Neuronal stem cell (in vitro differentiated cells): Measurements from ENCODE around the gene LRMDA.

Source experiments
- DNase-seq: peaks from one replicate; pipeline ENCODE4 v3.0.0-alpha.2; 2013; ENCODE audit warnings: low spot score
- H2AFZ ChIP-seq: one replicate; pipeline ENCODE4 v1.6.1; 2013; ENCODE audit warnings: mild to moderate bottlenecking, low read length, inconsistent platforms
- H2AK5ac ChIP-seq: 2 replicates; pipeline ENCODE4 v1.6.1; 2013; ENCODE audit warnings: low read depth, mild to moderate bottlenecking, inconsistent platforms, low read length, moderate library complexity, mixed read lengths
- H2BK120ac ChIP-seq: 2 replicates; pipeline ENCODE4 v1.6.1; 2013; ENCODE audit warnings: low read depth, mild to moderate bottlenecking, inconsistent platforms, low read length, moderate library complexity, mixed read lengths
- H2BK12ac ChIP-seq: one replicate; pipeline ENCODE4 v1.6.1; 2013; ENCODE audit warnings: low read length, inconsistent platforms
- H2BK15ac ChIP-seq: 2 replicates; pipeline ENCODE4 v1.6.1; 2013; ENCODE audit warnings: mild to moderate bottlenecking, low read length, inconsistent platforms, mixed read lengths
- H2BK5ac ChIP-seq: one replicate; pipeline ENCODE4 v1.6.1; 2013; ENCODE audit warnings: inconsistent platforms, mild to moderate bottlenecking, low read length, moderate library complexity
- H3K14ac ChIP-seq: one replicate; pipeline ENCODE4 v1.6.1; 2013; ENCODE audit warnings: low read length, inconsistent platforms
- H3K18ac ChIP-seq: 2 replicates; pipeline ENCODE4 v1.6.1; 2013; ENCODE audit warnings: low read length, inconsistent platforms
- H3K23ac ChIP-seq: 2 replicates; pipeline ENCODE4 v1.6.1; 2013; ENCODE audit warnings: low read depth, mild to moderate bottlenecking, mixed read lengths, low read length, inconsistent platforms; ENCODE audit not compliant: poor library complexity
- H3K27ac ChIP-seq: replicated peaks from 3 replicates; pipeline ENCODE4 v1.5.1; 2013; ENCODE audit warnings: low read length, inconsistent platforms
- H3K27me3 ChIP-seq, 3 experiments: 2 replicates each; pipeline ENCODE4 v1.6.1; 2013; ENCODE audit warnings: low read length in 3 of 3, mild to moderate bottlenecking in 2 of 3, inconsistent platforms in 1 of 3, low read depth in 1 of 3, mixed read lengths in 1 of 3, moderate library complexity in 1 of 3; ENCODE audit not compliant: control insufficient read depth in 3 of 3, insufficient read depth in 3 of 3
- H3K36me3 ChIP-seq, 2 donors: replicated peaks in 1 of 2; 2 replicates each; pipeline ENCODE4 v1.6.1; 2013; ENCODE audit warnings: low read length in 2 of 2; ENCODE audit not compliant: control insufficient read depth in 2 of 2, insufficient read depth in 2 of 2
- H3K4ac ChIP-seq: 2 replicates; pipeline ENCODE4 v1.6.1; 2013; ENCODE audit warnings: inconsistent platforms, mild to moderate bottlenecking, low read length, moderate library complexity
- H3K4me1 ChIP-seq, 2 donors: 1 replicate in 1 of 2; 2 replicates in 1 of 2; pipeline ENCODE4 v1.6.1; 2013; ENCODE audit warnings: low read length in 2 of 2, low read depth in 1 of 2; ENCODE audit not compliant: control insufficient read depth in 2 of 2, insufficient read depth in 1 of 2
- H3K4me2 ChIP-seq: one replicate; pipeline ENCODE4 v1.6.1; 2013; ENCODE audit warnings: mild to moderate bottlenecking, low read length, inconsistent platforms; ENCODE audit not compliant: insufficient read depth, poor library complexity, severe bottlenecking
- H3K4me3 ChIP-seq, 2 donors: 2 replicates each; pipeline ENCODE4 v1.5.1; 2013; ENCODE audit warnings: low read length in 2 of 2, mild to moderate bottlenecking in 2 of 2, inconsistent platforms in 1 of 2, moderate library complexity in 1 of 2
- H3K79me1 ChIP-seq: one replicate; pipeline ENCODE4 v1.6.1; 2013; ENCODE audit warnings: low read depth, mild to moderate bottlenecking, inconsistent platforms, low read length, moderate library complexity
- H3K9ac ChIP-seq: one replicate; pipeline ENCODE4 v1.6.1; 2013; ENCODE audit warnings: mild to moderate bottlenecking, low read depth, low read length, inconsistent platforms; ENCODE audit not compliant: poor library complexity
- H3K9me3 ChIP-seq, 2 donors: replicated peaks in 1 of 2; 2 replicates each; pipeline versions ENCODE3 to v1.6.1; 2013; ENCODE audit warnings: low read length in 2 of 2, mild to moderate bottlenecking in 2 of 2, inconsistent platforms in 1 of 2, low read depth in 1 of 2, mixed read lengths in 1 of 2, moderate library complexity in 1 of 2; ENCODE audit not compliant: control insufficient read depth in 2 of 2, insufficient read depth in 1 of 2
- H4K8ac ChIP-seq: one replicate; pipeline ENCODE4 v1.6.1; 2013; ENCODE audit warnings: low read depth, mild to moderate bottlenecking, inconsistent platforms, low read length, moderate library complexity
- H4K91ac ChIP-seq: one replicate; pipeline ENCODE4 v1.6.1; 2013; ENCODE audit warnings: low read length, low read depth, mild to moderate bottlenecking, inconsistent platforms; ENCODE audit not compliant: poor library complexity
- WGBS, 2 donors: extraction: QIAGEN DNeasy Blood & Tissue Kit; methylation state at CpG; one replicate each; pipeline ENCODE4 v1.1.7; 2013; ENCODE audit warnings: missing lambda C conversion rate in 2 of 2, mixed read lengths in 1 of 2; ENCODE audit not compliant: insufficient read length in 2 of 2, insufficient replicate concordance in 1 of 2; ENCODE audit errors: extremely low coverage in 2 of 2; 5-methylcytosine and 5-hydroxymethylcytosine counted together

LRMDA gene

GRCh38 chr10:76487582-76487981 is 1056.2 kb downstream of the LRMDA start:
- Histone ChIP-seq H3K23ac (no peak overlapping the region), H2AFZ (no peak overlapping the region), H3K4ac (no peak overlapping the region), H3K36me3 (no peaks in the 10 kb centered on the region), H3K27me3 (no peaks in the 10 kb centered on the region), H2BK120ac (no peak overlapping the region), H2BK5ac (no peak overlapping the region), H3K9me3 (peaks cover 0 to 2% of the 10 kb centered on the region in 2 donors), H3K27ac (no peak overlapping the region), H3K9ac (no peak overlapping the region), H3K79me1 (no peaks in the 10 kb centered on the region), H3K4me2 (no peak overlapping the region), H3K4me3 (no peak overlapping the region), H2AK5ac (no peak overlapping the region), H3K14ac (no peak overlapping the region), H2BK15ac (no peak overlapping the region), H2BK12ac (no peak overlapping the region), H3K18ac (no peak overlapping the region), H4K8ac (no peak overlapping the region), H4K91ac (no peak overlapping the region), H3K4me1 (no peaks in the 10 kb centered on the region)
- no CpG with 5 or more reads among the region's 1 CpG for WGBS, 2 donors
- DNase-seq, result no peak

DNA sequence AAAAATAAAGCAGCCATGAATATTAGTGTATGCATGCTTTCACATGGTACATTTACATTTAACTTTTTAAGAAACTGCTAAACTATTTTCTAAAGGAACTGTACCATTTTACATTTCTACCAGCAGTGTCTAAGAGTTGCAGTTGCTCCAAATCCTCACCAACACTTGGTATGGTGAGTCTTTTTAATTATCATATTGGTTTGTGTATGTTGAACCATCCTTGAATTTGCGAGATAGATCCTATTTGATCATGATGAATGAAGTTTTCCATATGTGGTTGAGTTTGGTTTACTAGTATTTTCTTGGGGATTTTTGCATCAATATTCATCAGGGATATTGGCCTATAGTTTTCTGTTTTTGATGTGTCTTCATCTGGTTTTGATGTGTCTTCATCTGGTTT is 1057.2 kb downstream of the LRMDA start:
- DNase-seq, result no peak
- no peak overlapping the region for H3K27ac ChIP-seq
- no peak overlapping the region for H4K8ac ChIP-seq
- H3K14ac ChIP-seq, result no peak overlapping the region
- H3K23ac ChIP-seq, result no peak overlapping the region
- H2AK5ac ChIP-seq, result no peak overlapping the region
- H3K79me1 ChIP-seq, result no peaks in the 10 kb centered on the region
- no peak overlapping the region for H2BK12ac ChIP-seq
- peaks cover 0 to 2% of the 10 kb centered on the region in 2 donors for H3K9me3 ChIP-seq
- no peak overlapping the region for H3K4ac ChIP-seq
- H3K9ac ChIP-seq, result no peak overlapping the region
- H3K4me2 ChIP-seq, result no peak overlapping the region
- H2AFZ ChIP-seq, result no peak overlapping the region
- H3K36me3 ChIP-seq, result no peaks in the 10 kb centered on the region
- H3K27me3 ChIP-seq, result no peaks in the 10 kb centered on the region
- no CpG with 5 or more reads among the region's 1 CpG for WGBS, 2 donors
- H2BK15ac ChIP-seq, result no peak overlapping the region
- H2BK120ac ChIP-seq, result no peak overlapping the region
- no peak overlapping the region for H4K91ac ChIP-seq
- no peak overlapping the region for H3K18ac ChIP-seq
- H3K4me1 ChIP-seq, result no peaks in the 10 kb centered on the region
- H3K4me3 ChIP-seq, result no peak overlapping the region
- no peak overlapping the region for H2BK5ac ChIP-seq

- no peak overlapping the region for H3K27ac ChIP-seq
Measured at GRCh38 chr10:76491216-76491615, 1059.8 kb downstream of the LRMDA start.

DNA sequence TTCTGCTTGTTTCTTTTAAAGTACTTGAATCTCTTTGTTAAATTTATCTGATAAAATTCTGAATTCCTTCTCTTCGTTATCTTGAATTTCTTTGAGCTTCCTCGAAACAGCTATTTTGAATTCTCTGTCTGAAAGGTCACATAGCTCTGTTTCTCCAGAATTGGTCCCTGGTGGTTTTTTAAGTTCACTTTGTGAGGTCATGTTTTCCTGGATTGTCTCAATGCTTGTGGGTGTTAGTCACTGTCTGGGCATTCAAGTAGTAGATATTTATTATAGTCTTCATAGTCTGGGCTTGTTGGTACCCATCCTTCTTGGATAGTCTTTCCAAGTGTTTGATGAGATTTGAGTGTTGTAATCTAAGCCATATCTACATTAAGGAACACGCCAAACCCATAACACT is 1060.6 kb downstream of the LRMDA start:
- no peak overlapping the region for H2BK12ac ChIP-seq
- H2BK5ac ChIP-seq, result no peak overlapping the region
- no peak overlapping the region for H3K14ac ChIP-seq
- H3K23ac ChIP-seq, result no peak overlapping the region
- no peaks in the 10 kb centered on the region for H3K36me3 ChIP-seq
- DNase-seq, result no peak
- H3K4me1 ChIP-seq, result no peaks in the 10 kb centered on the region
- no peak overlapping the region for H3K9ac ChIP-seq
- no peak overlapping the region for H4K91ac ChIP-seq
- no CpG with 5 or more reads among the region's 3 CpGs for WGBS, 2 donors
- H2BK120ac ChIP-seq, result no peak overlapping the region
- H3K4me3 ChIP-seq, result no peak overlapping the region
- no peak overlapping the region for H3K27ac ChIP-seq
- no peak overlapping the region for H2AFZ ChIP-seq
- no peak overlapping the region for H3K4me2 ChIP-seq
- no peaks in the 10 kb centered on the region for H3K79me1 ChIP-seq
- H2BK15ac ChIP-seq, result no peak overlapping the region
- H3K9me3 ChIP-seq, result peaks cover 0 to 2% of the 10 kb centered on the region in 2 donors
- no peak overlapping the region for H4K8ac ChIP-seq
- no peak overlapping the region for H3K18ac ChIP-seq
- no peak overlapping the region for H2AK5ac ChIP-seq
- no peak overlapping the region for H3K4ac ChIP-seq
- H3K27me3 ChIP-seq, result no peaks in the 10 kb centered on the region

More at GRCh38 chr10:76491216-76491615, 1059.8 kb downstream of the LRMDA start:
- H2AK5ac ChIP-seq, result no peak overlapping the region
- no peaks in the 10 kb centered on the region for H3K36me3 ChIP-seq
- H2AFZ ChIP-seq, result no peak overlapping the region
- peaks cover 0 to 2% of the 10 kb centered on the region in 2 donors for H3K9me3 ChIP-seq
- H2BK12ac ChIP-seq, result no peak overlapping the region
- H2BK5ac ChIP-seq, result no peak overlapping the region
- no peaks in the 10 kb centered on the region for H3K4me1 ChIP-seq
- no peak overlapping the region for H3K4ac ChIP-seq
- no peak overlapping the region for H3K4me3 ChIP-seq
- no peak overlapping the region for H3K4me2 ChIP-seq
- H4K91ac ChIP-seq, result no peak overlapping the region
- H3K79me1 ChIP-seq, result no peaks in the 10 kb centered on the region
- H3K9ac ChIP-seq, result no peak overlapping the region
- H3K23ac ChIP-seq, result no peak overlapping the region
- no peaks in the 10 kb centered on the region for H3K27me3 ChIP-seq
- no peak overlapping the region for H2BK15ac ChIP-seq
- H4K8ac ChIP-seq, result no peak overlapping the region
- H3K14ac ChIP-seq, result no peak overlapping the region
- no peak overlapping the region for H2BK120ac ChIP-seq
- DNase-seq, result no peak
- no peak overlapping the region for H3K18ac ChIP-seq
